Liver (tissue), 9 donors: Measurements from ENCODE around the gene SREBF2. TPM values are rescaled to one million over a fixed set of nuclear protein-coding genes. Genes with fewer than 3 reads are reported as not detected.
A peak's percentile ranks its signal among the peaks of the same experiment; 100 is the strongest.

Experiments
- DNase-seq: peaks from one replicate; pipeline ENCODE4 v3.0.0-alpha.2; 2017; ENCODE audit warnings: low spot score
- H3K27ac ChIP-seq, 2 donors: one replicate each; pipeline ENCODE4 v1.7.0; 2013; ENCODE audit warnings: inconsistent platforms in 2 of 2, low read length in 2 of 2, control low read depth in 1 of 2, low read depth in 1 of 2, mild to moderate bottlenecking in 1 of 2
- H3K27me3 ChIP-seq, 4 donors: one replicate each; pipeline versions ENCODE4 v1.6.1 to v1.7.0; 2013; ENCODE audit warnings: low read length in 3 of 4, inconsistent platforms in 1 of 4, mild to moderate bottlenecking in 1 of 4, moderate library complexity in 1 of 4; ENCODE audit not compliant: control insufficient read depth in 4 of 4, insufficient read depth in 4 of 4
- H3K36me3 ChIP-seq, 4 donors: one replicate each; pipeline versions ENCODE4 v1.6.1 to v1.7.0; 2013; ENCODE audit warnings: low read length in 3 of 4, mild to moderate bottlenecking in 3 of 4, low read depth in 1 of 4, moderate library complexity in 1 of 4; ENCODE audit not compliant: control insufficient read depth in 4 of 4, insufficient read depth in 3 of 4
- H3K4me1 ChIP-seq, 4 donors: one replicate each; pipeline versions ENCODE4 v1.6.1 to v1.7.0; 2013; ENCODE audit warnings: low read length in 3 of 4, mild to moderate bottlenecking in 3 of 4, moderate library complexity in 1 of 4; ENCODE audit not compliant: control insufficient read depth in 4 of 4, insufficient read depth in 4 of 4
- H3K4me3 ChIP-seq, 3 donors: one replicate each; pipeline versions ENCODE4 v1.6.1 to v1.7.0; 2013; ENCODE audit warnings: low read length in 3 of 3, control low read depth in 1 of 3, low read depth in 1 of 3, mild to moderate bottlenecking in 1 of 3
- H3K9ac ChIP-seq, 2 donors: one replicate each; pipeline ENCODE4 v1.7.0; 2013; ENCODE audit warnings: low read length in 2 of 2, mild to moderate bottlenecking in 2 of 2, moderate library complexity in 2 of 2, control low read depth in 1 of 2, low read depth in 1 of 2
- H3K9me3 ChIP-seq, 4 donors: one replicate each; pipeline versions ENCODE4 v1.6.1 to v1.7.0; 2013; ENCODE audit warnings: low read length in 3 of 4; ENCODE audit not compliant: control insufficient read depth in 4 of 4
- ATF3 ChIP-seq: IDR thresholded peaks from 2 replicates; pipeline ENCODE4 v1.6.1; 2016; ENCODE audit warnings: antibody characterized with exemption
- EGR1 ChIP-seq, 2 donors: IDR thresholded peaks; 2 replicates each; pipeline ENCODE4 v1.6.1; 2016 to 2018; ENCODE audit warnings: antibody characterized with exemption in 2 of 2, low read depth in 2 of 2
- FOXA1 ChIP-seq: IDR thresholded peaks from 2 replicates; pipeline ENCODE4 v1.6.1; 2016; ENCODE audit warnings: antibody characterized with exemption
- FOXA2 ChIP-seq: IDR thresholded peaks from 2 replicates; pipeline ENCODE4 v1.6.1; 2016; ENCODE audit warnings: antibody characterized with exemption
- GABPA ChIP-seq, 2 donors: IDR thresholded peaks in 1 of 2; conservative IDR thresholded peaks in 1 of 2; 2 replicates each; pipeline ENCODE4 v1.6.1; 2016; ENCODE audit warnings: antibody characterized with exemption in 2 of 2, mild to moderate bottlenecking in 1 of 2, moderate library complexity in 1 of 2
- HNF4A ChIP-seq, 2 donors: conservative IDR thresholded peaks; 2 replicates each; pipeline ENCODE4 v1.6.1; 2016; ENCODE audit warnings: antibody characterized with exemption in 2 of 2, mild to moderate bottlenecking in 2 of 2
- HNF4G ChIP-seq: IDR thresholded peaks from 2 replicates; pipeline ENCODE4 v1.6.1; 2016; ENCODE audit warnings: antibody characterized with exemption
- JUND ChIP-seq, 2 donors: IDR thresholded peaks; 2 replicates each; pipeline ENCODE4 v1.6.1; 2016; ENCODE audit warnings: antibody characterized with exemption in 2 of 2
- MAX ChIP-seq: IDR thresholded peaks from 2 replicates; pipeline ENCODE4 v1.6.1; 2016; ENCODE audit warnings: antibody characterized with exemption
- NR2F2 ChIP-seq: IDR thresholded peaks from 2 replicates; pipeline ENCODE4 v1.6.1; 2016; ENCODE audit warnings: antibody characterized with exemption
- RAD21 ChIP-seq, 2 donors: IDR thresholded peaks; 2 replicates each; pipeline ENCODE4 v1.6.1; 2016; ENCODE audit warnings: antibody characterized with exemption in 2 of 2, mild to moderate bottlenecking in 2 of 2
- RXRA ChIP-seq, 2 donors: IDR thresholded peaks; 2 replicates each; pipeline ENCODE4 v1.6.1; 2017 to 2018; ENCODE audit warnings: antibody characterized with exemption in 2 of 2, mild to moderate bottlenecking in 1 of 2
- SP1 ChIP-seq: IDR thresholded peaks from 2 replicates; pipeline ENCODE4 v1.6.1; 2018; ENCODE audit warnings: antibody characterized with exemption, mild to moderate bottlenecking
- TAF1 ChIP-seq: conservative IDR thresholded peaks from 2 replicates; pipeline ENCODE4 v1.6.1; 2016; ENCODE audit warnings: antibody characterized with exemption, mild to moderate bottlenecking
- YY1 ChIP-seq: IDR thresholded peaks from 2 replicates; pipeline ENCODE4 v1.6.1; 2016; ENCODE audit warnings: antibody characterized with exemption, mild to moderate bottlenecking
- WGBS: extraction: QIAGEN DNeasy Blood & Tissue Kit; methylation state at CpG from one replicate; pipeline ENCODE4 v1.1.7; 2013; 5-methylcytosine and 5-hydroxymethylcytosine counted together
- polyA plus RNA-seq, 2 donors: library from polyadenylated mRNA; stranded (reverse) in 1 of 2; unstranded in 1 of 2; fragments of 200-250 nt in 1 of 2; fragments of >200 nt in 1 of 2; fragmentation: Nextera tagmentation in 1 of 2; extraction: Ambion mirVana in 1 of 2; gene quantifications; one replicate each; pipeline versions ENCODE4 v1.2.1 to v1.2.3, GENCODE V29; 2013 to 2015
- total RNA-seq, 2 donors: library from RNA; depleted of rRNA; stranded (reverse); fragments of >200 nt; gene quantifications; one replicate each; pipeline ENCODE4 v1.2.3, GENCODE V29; 2014
- TF ChIP-seq, protein P1 (sequence below): IDR thresholded peaks from 2 replicates; pipeline ENCODE4 v1.6.1; 2016; ENCODE audit warnings: antibody characterized with exemption, mild to moderate bottlenecking
- donor health status: healthy.
- donor health status: healthy.
- donor health status: healthy.
- donor health status: healthy.
- donor health status: healthy.

SREBF2 gene
- total and polyA plus RNA-seq, 4 donors = 18.3 to 69.6 (median 57.3) TPM

DNA sequence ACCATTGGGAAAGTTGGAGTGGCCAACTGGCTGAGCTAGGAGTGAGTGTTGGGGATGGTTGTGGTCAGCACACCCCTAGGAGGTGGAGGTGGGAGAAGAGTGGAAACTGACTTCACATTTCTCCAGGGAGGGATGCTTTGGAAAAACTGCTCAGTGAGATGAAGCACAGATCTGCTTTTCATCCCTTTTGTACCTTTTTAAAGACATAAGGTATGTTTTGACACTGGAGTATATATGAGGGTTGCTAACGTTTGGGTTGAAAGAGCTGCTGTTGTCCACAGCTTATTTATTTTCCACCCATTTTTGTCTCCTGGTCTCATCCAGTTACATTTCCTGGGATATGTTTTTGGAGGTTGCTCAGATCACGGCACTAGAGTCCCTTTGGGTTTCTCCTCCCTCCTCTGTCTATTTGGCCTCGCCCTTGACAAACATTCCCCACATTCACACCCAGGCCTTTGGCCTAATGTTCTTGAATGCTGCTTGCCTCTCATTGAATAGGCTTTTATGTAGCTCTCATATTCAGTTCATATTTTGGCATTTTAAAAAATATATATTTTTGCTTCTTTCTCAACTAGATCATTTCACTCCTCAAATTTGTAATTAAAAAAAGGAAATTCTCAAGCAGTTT, 8.3 kb downstream of the SREBF2 start:
- Histone ChIP-seq H3K36me3 (peaks cover 0 to 7% (median 4%) of the 10 kb centered on the region in 4 donors), H3K27me3 (no peaks in the 10 kb centered on the region), H3K9ac (no peak overlapping the region), H3K4me1 (peaks cover 14 to 63% (median 43%) of the 10 kb centered on the region in 4 donors), H3K9me3 (no peaks in the 10 kb centered on the region), H3K27ac (no peak overlapping the region), H3K4me3 (no peak overlapping the region)
- 55% methylated on average over 3 of the region's 3 CpGs for WGBS
- no peak for DNase-seq
- TF ChIP-seq RXRA (IDR thresholded peaks at IDR 0.05) = no peak
- peak; percentile 34 for TF ChIP-seq NR2F2
- TF ChIP-seq GABPA (IDR thresholded peaks at IDR 0.05 in 1 of 2, conservative IDR thresholded peaks at IDR 0.05 in 1 of 2) = no peak

DNA sequence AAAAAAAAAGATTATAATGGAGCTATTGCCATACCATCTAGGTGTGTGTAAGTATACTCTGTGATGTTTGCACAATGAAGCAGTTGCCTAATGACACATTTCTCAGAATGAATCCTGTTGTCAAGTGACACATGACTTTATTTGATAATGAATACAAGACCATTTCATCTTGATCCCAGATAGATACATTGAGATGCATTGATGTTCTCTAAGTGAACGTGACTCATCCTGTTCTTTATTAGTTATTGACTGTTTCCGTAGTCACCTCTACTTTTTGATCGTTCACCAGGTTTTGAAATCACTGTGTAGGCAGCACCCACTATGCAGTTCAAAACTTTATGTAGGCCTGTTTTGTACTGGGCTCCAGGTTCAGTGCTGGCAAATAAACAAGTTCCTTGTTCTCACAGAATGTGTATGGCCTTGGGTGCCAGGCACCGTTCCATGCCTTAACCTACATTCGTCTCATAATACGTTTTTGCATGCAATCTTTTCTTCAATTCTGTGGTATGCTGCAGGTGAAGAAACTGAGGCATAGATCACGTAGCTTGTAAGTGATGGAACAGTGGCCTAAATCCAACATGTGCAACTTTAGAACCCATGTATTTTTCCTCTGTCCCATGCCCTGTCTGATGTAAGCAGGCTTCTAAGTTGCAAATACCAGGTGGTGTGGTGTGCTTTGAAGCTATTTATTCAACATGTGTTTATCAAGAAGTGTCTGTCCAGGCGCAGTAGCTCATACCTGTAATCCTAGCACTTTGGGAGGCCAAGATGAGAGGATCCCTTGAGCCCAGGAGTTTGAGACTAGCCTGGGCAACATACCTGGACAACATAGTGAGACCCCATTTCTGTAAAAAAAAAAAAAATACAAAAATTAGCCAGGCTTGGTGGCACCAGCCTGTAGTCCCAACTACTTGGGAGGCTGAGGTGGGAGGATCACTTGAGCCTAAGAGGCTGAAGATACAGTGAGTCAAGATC, 10.4 kb downstream of the SREBF2 start:
- Histone ChIP-seq H3K27ac (peak overlapping the region; percentile 15 to 59), H3K9me3 (no peaks in the 10 kb centered on the region), H3K4me3 (no peak overlapping the region), H3K9ac (no peak overlapping the region), H3K27me3 (no peaks in the 10 kb centered on the region), H3K4me1 (peaks cover 15 to 64% (median 51%) of the 10 kb centered on the region in 4 donors), H3K36me3 (peaks cover 0 to 5% (median 0%) of the 10 kb centered on the region in 4 donors)
- TF ChIP-seq RAD21 (IDR thresholded peaks at IDR 0.05) = no peak
- TF ChIP-seq RXRA (IDR thresholded peaks at IDR 0.05) = peak in 1 of 2 donors; percentile 9
- peak in 1 of 2 donors; percentile 2 for TF ChIP-seq HNF4A (conservative IDR thresholded peaks at IDR 0.05)
- DNase-seq = no peak
- WGBS = 71% methylated on average over 8 of the region's 8 CpGs

DNA sequence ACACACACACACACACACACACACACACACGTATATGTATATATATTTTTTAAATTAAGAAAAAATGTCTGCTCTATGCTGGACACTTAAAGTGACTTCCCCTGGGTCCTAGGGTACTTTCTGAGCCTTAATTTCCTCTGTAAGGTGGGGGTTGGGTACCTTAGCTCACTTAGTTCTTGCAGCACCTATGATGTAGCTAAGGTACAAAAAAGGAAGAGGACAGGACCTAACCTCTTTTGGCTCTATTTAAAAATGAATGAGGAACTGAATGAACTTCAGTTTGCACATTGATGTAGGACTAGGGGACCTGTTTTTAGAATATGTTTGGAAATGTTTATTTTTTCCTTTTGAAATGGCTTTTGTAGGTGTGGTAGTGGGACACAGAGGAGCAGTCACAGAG, 11.1 kb downstream of the SREBF2 start:
- H3K36me3 ChIP-seq = peaks cover 0 to 7% (median 0%) of the 10 kb centered on the region in 4 donors
- no peak for DNase-seq
- H3K9me3 ChIP-seq = no peaks in the 10 kb centered on the region
- H3K4me1 ChIP-seq = peaks cover 18 to 59% (median 51%) of the 10 kb centered on the region in 4 donors
- WGBS = 86% methylated on average over 1 of the region's 1 CpG
- no peak for TF ChIP-seq FOXA1
- no peak for TF ChIP-seq HNF4G
- no peak for TF ChIP-seq RXRA (IDR thresholded peaks at IDR 0.05)
- TF ChIP-seq GABPA (IDR thresholded peaks at IDR 0.05 in 1 of 2, conservative IDR thresholded peaks at IDR 0.05 in 1 of 2) = no peak
- TF ChIP-seq EGR1 (IDR thresholded peaks at IDR 0.05; ENCODE audit: low read depth in 2 of 2) = no peak
- TF ChIP-seq HNF4A (conservative IDR thresholded peaks at IDR 0.05) = no peak
- TF ChIP-seq FOXA2 = no peak
- TF ChIP-seq YY1 = no peak
- no peak overlapping the region for H3K4me3 ChIP-seq
- no peaks in the 10 kb centered on the region for H3K27me3 ChIP-seq
- H3K9ac ChIP-seq = no peak overlapping the region
- no peak overlapping the region for H3K27ac ChIP-seq

DNA sequence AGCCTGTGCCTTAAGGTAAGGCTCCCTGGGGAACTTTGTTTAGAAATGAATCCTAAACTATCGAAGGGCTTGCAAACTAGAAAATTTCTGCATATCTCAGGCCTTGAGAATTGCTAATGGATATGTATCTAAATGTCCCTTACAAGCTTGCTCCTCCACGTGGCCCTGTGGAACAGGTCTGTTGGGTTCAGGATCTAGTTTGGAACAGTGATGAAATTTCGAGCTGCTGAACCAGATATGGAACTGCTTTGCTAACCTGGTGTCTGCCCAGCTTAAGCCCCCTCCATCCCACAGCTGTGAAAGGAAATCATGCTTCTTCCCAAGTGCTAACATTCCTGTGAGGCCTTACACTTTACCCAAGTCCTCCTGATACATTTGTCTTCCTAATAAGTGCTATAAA, 11.6 kb downstream of the SREBF2 start:
- Histone ChIP-seq H3K4me3 (no peak overlapping the region), H3K27ac (no peak overlapping the region), H3K36me3 (peaks cover 0 to 4% (median 0%) of the 10 kb centered on the region in 4 donors), H3K9me3 (no peaks in the 10 kb centered on the region), H3K27me3 (no peaks in the 10 kb centered on the region), H3K4me1 (peaks cover 18 to 58% (median 51%) of the 10 kb centered on the region in 4 donors), H3K9ac (no peak overlapping the region)
- no peak for DNase-seq
- 42% methylated on average over 3 of the region's 3 CpGs for WGBS
- TF ChIP-seq TAF1 (no peak), RAD21 (IDR thresholded peaks at IDR 0.05) (no peak), SP1 (no peak), JUND (IDR thresholded peaks at IDR 0.05) (no peak), FOXA1 (no peak), MAX (no peak), FOXA2 (no peak), YY1 (no peak), ATF3 (no peak), NR2F2 (no peak), GABPA (IDR thresholded peaks at IDR 0.05 in 1 of 2, conservative IDR thresholded peaks at IDR 0.05 in 1 of 2) (no peak)
- TF ChIP-seq, protein P1, sequence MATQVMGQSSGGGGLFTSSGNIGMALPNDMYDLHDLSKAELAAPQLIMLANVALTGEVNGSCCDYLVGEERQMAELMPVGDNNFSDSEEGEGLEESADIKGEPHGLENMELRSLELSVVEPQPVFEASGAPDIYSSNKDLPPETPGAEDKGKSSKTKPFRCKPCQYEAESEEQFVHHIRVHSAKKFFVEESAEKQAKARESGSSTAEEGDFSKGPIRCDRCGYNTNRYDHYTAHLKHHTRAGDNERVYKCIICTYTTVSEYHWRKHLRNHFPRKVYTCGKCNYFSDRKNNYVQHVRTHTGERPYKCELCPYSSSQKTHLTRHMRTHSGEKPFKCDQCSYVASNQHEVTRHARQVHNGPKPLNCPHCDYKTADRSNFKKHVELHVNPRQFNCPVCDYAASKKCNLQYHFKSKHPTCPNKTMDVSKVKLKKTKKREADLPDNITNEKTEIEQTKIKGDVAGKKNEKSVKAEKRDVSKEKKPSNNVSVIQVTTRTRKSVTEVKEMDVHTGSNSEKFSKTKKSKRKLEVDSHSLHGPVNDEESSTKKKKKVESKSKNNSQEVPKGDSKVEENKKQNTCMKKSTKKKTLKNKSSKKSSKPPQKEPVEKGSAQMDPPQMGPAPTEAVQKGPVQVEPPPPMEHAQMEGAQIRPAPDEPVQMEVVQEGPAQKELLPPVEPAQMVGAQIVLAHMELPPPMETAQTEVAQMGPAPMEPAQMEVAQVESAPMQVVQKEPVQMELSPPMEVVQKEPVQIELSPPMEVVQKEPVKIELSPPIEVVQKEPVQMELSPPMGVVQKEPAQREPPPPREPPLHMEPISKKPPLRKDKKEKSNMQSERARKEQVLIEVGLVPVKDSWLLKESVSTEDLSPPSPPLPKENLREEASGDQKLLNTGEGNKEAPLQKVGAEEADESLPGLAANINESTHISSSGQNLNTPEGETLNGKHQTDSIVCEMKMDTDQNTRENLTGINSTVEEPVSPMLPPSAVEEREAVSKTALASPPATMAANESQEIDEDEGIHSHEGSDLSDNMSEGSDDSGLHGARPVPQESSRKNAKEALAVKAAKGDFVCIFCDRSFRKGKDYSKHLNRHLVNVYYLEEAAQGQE = no peak
